GM08714 (cell line): Measurements from ENCODE around the gene SLC39A5.

ENCODE experiments used
- H3K4me3 ChIP-seq: fragments of 200-500 bp; sonication (Bioruptor generic); 2 replicates; pipeline ENCODE4 v1.5.1; 2014; ENCODE audit warnings: mild to moderate bottlenecking, low read length, inconsistent platforms
- ZNF274 ChIP-seq: IDR thresholded peaks from 2 replicates; pipeline ENCODE4 v1.6.1; 2012; ENCODE audit warnings: mild to moderate bottlenecking, low read depth, low read length

The SLC39A5 gene

GRCh38 chr12:56202838-56203237 lies 27.0 kb upstream of the SLC39A5 start:
- TF ChIP-seq ZNF274 = no peak
- H3K4me3 ChIP-seq = no peak overlapping the region

GRCh38 chr12:56204275-56204674 lies 25.6 kb upstream of the SLC39A5 start:
- H3K4me3 ChIP-seq = no peak overlapping the region
- TF ChIP-seq ZNF274 = no peak

GRCh38 chr12:56205445-56205844 lies 24.4 kb upstream of the SLC39A5 start:
- no peak for TF ChIP-seq ZNF274
- H3K4me3 ChIP-seq = no peak overlapping the region

GRCh38 chr12:56206452-56207166 lies 23.2 kb upstream of the SLC39A5 start:
- no peak overlapping the region for H3K4me3 ChIP-seq
- TF ChIP-seq ZNF274 = no peak

- no peak for TF ChIP-seq ZNF274
- no peak overlapping the region for H3K4me3 ChIP-seq
Observed at GRCh38 chr12:56208006-56208405, 21.8 kb upstream of the SLC39A5 start.

GRCh38 chr12:56212361-56212760 lies 17.5 kb upstream of the SLC39A5 start:
- no peak for TF ChIP-seq ZNF274
- H3K4me3 ChIP-seq = no peak overlapping the region

GRCh38 chr12:56213878-56214277 lies 16.0 kb upstream of the SLC39A5 start:
- H3K4me3 ChIP-seq = no peak overlapping the region
- TF ChIP-seq ZNF274 = no peak

GRCh38 chr12:56216461-56216860 lies 13.4 kb upstream of the SLC39A5 start:
- TF ChIP-seq ZNF274 = no peak

GRCh38 chr12:56219840-56220239 lies 10.0 kb upstream of the SLC39A5 start:
- TF ChIP-seq ZNF274 = no peak
- H3K4me3 ChIP-seq = no peak overlapping the region; the same call in 1 of the 2 replicates

More at GRCh38 chr12:56216461-56216860, 13.4 kb upstream of the SLC39A5 start:
- no peak overlapping the region for H3K4me3 ChIP-seq

- peak overlapping the region; percentile 73 for H3K4me3 ChIP-seq
- no peak for TF ChIP-seq ZNF274
Observed at GRCh38 chr12:56220611-56221231, 9.1 kb upstream of the SLC39A5 start.

GRCh38 chr12:56221232-56221756 lies 8.6 kb upstream of the SLC39A5 start:
- H3K4me3 ChIP-seq = peak overlapping the region; percentile 73
- TF ChIP-seq ZNF274 = no peak

GRCh38 chr12:56221757-56222530 lies 7.9 kb upstream of the SLC39A5 start, which contains the start of gene RNF41:
RNF41 (minus strand) TSS chr12:56221922; CDS start chr12:56214047, 7,875 bp downstream.
- TF ChIP-seq ZNF274 = no peak
- H3K4me3 ChIP-seq = peak within 1 kb of the TSS; percentile 73

GRCh38 chr12:56222531-56222895 lies 7.3 kb upstream of the SLC39A5 start:
- TF ChIP-seq ZNF274 = no peak
- peak overlapping the region; percentile 73; the same call in 1 of the 2 replicates for H3K4me3 ChIP-seq

- H3K4me3 ChIP-seq = peak overlapping the region; percentile 60; the same call in 1 of the 2 replicates
- no peak for TF ChIP-seq ZNF274
Observed at GRCh38 chr12:56223571-56224101, 6.2 kb upstream of the SLC39A5 start.

- TF ChIP-seq ZNF274 = no peak
- peak within 1 kb of the TSS; percentile 90 for H3K4me3 ChIP-seq
Observed at GRCh38 chr12:56224102-56224701, 5.6 kb upstream of the SLC39A5 start, which contains the start of gene NABP2. NABP2 (plus strand) TSS chr12:56224342; CDS start chr12:56224857, 515 bp downstream.
